Measurements from ENCODE around the gene TMEM260.

DNA sequence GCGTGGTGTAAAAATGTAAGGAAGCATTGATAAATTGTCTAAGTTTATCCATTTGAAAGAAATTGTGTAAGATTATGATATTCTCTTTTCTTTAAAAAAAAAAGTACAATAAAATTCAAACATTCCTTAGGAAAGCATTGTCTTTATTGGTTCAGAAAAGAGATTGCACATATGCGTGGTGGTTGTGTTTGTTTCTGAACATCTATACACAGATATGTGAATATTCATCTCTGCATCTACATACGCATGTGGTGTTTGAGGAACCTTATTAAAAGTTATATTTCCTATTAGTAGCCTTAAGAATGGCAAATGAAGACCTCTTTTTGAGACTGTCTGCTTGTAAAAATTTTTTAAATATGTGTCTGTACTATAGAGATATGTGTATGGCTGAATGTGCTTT lies 69.8 kb downstream of the TMEM260 start:
- no peak for TF ChIP-seq POLR2A (IDR thresholded peaks at IDR 0.05)
- TF ChIP-seq, protein P1, sequence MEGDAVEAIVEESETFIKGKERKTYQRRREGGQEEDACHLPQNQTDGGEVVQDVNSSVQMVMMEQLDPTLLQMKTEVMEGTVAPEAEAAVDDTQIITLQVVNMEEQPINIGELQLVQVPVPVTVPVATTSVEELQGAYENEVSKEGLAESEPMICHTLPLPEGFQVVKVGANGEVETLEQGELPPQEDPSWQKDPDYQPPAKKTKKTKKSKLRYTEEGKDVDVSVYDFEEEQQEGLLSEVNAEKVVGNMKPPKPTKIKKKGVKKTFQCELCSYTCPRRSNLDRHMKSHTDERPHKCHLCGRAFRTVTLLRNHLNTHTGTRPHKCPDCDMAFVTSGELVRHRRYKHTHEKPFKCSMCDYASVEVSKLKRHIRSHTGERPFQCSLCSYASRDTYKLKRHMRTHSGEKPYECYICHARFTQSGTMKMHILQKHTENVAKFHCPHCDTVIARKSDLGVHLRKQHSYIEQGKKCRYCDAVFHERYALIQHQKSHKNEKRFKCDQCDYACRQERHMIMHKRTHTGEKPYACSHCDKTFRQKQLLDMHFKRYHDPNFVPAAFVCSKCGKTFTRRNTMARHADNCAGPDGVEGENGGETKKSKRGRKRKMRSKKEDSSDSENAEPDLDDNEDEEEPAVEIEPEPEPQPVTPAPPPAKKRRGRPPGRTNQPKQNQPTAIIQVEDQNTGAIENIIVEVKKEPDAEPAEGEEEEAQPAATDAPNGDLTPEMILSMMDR (IDR thresholded peaks at IDR 0.05), result no peak
